Stimulated activated CD8-positive, alpha-beta memory T cell treated with anti-CD3 and anti-CD28 coated beads, Interleukin-4, amount 100 ng/mL, for 1 hour (primary cell): ENCODE results near the gene CYP3A5.

Experiments used
- DNase-seq, 2 donors: peaks; one replicate each; pipeline ENCODE4 v3.0.0-alpha.2; 2020; ENCODE audit warnings: low read depth in 2 of 2, low spot score in 1 of 2

CYP3A5 gene

DNA sequence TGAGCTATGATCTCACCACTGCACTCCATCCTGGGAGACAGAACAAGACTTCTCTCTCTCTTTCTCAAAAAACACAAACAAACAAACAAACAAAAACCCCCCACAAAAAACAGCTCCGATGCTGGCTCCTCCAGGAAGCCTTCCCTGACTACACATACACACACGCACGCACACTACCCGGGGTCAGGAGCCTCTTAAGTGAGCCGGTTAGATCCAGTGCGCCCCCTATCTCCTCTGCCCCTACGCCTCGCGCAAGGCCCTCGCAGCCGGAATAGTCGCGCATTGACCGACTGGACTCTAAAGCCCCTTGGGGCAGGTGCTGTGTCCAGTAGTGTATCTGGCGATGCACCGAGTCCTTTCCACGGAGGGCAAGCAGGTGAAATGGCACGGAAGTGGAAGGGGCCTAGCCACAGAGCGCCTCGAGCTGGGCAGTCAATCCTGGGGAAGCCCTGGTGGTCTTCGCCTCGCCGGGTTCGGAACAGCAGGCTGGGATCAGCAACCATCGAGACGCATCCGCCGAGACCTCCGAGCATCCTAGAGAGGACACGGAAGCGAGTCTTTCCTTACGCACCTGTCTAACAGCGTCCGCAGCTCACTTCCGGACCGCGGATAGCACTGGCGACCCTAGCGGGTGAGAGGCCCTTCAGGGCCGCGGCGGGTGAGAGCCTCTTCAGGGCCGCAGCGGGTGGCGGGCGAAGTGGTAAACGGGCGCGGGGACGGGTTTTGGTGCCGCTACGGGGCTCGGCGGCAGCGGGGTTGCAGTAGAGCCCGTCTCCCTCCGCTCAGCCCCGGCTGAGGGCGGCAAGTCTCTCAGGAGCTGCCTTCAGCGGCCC is 63.2 kb downstream of the CYP3A5 start, which contains the start of gene ZSCAN25:
TSS of gene ZSCAN25 (plus strand) at position 588 of the 833 bp plus-strand sequence. CDS start 2,661 bp downstream, outside the sequence.
- peak; percentile 70 to 73 for DNase-seq

DNA sequence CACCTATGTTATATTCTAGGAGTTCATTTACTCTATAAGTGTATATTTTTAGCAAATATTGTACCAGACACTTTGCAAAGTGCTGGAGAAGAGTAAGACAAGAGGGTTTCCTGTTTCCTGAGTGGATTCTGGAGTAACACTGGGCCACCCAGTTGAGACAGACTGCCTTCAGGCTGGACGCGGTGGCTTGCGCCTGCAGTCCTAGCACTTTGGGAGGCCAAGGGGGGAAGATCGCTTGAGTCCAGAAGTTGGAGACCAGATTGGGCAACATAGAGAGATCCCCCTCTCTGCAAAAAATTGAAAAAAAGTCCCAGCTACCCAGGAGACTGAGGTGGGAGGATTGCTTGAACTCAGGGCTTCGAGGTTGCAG is 63.8 kb downstream of the CYP3A5 start:
- no peak for DNase-seq

DNA sequence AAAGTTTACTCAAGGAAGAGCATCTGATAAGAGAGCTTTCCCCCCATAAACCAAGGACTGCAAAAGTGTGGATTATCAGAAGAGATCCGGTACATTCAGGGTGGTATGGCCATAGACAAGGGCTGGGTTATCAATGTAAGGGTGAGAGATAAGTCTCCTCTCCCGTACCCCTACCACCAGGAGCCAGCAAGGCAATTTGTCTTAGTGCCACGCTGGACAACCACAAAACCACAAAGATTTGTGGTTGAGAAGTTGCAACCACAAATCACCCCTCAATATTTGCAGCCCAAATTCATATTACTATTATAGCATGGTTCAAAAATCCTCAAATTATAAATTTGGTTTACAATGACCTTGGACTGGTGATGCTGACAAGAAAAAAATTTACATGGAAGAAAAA is 65.3 kb downstream of the CYP3A5 start:
- DNase-seq, result no peak

DNA sequence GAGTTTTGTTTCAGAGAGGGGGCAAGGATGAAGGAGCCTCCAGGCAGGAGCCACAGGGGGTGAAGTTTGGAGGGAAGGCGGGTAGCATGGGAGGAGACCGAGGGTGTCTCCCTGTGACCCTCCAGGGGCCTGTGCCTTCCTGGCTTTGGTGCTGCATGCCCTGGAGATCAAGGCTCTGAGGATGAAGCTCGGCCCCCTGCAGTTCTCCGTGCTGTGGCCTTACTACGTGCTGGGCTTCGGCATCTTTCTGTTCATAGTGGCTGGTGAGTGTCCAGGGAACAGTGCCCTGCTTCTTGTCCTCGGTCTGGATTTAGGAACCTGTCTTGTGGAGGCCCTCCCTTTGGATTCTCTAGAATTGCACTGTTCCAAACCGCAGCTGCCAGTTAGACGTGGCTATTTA is 72.2 kb downstream of the CYP3A5 start:
- no peak for DNase-seq

DNA sequence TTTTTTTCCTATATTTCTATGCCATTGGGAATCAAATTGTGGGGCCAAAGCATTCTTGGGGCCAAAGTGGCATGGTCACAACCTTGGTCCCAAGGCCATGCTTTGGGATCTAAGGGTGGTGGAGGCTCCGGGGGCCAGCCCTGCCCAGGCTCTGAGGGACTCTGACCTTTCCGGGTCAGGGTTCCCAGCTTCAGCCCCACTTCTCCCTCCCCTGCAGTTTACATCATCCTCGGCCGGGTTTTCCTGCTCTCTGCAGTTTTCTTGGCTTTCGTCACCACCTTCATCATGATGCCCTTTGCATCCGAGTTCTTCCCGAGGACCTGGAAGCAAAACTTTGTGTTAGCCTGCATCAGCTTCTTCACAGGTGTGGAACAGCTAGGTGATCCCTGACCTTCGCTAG is 73.3 kb downstream of the CYP3A5 start:
- no peak for DNase-seq

DNA sequence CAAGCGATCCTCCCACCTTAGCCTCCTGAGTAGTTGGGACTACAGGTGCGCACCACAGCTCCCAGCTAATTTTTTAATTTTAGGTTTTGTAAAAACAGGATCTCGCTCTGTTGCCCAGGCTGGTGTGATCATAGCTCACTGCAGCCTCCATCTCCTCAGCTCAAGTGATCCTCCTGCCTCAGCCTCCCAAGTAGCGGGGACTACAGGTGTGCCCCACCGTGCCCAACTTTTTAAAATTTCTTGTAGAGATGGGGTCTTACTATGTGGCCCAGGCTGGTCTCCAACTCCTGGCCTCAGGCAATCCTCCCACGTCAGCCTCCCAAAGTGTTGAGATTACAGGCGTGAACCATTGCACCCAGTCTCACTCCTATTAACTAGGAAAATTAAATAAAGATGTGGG is 74.3 kb downstream of the CYP3A5 start:
- no peak for DNase-seq

DNA sequence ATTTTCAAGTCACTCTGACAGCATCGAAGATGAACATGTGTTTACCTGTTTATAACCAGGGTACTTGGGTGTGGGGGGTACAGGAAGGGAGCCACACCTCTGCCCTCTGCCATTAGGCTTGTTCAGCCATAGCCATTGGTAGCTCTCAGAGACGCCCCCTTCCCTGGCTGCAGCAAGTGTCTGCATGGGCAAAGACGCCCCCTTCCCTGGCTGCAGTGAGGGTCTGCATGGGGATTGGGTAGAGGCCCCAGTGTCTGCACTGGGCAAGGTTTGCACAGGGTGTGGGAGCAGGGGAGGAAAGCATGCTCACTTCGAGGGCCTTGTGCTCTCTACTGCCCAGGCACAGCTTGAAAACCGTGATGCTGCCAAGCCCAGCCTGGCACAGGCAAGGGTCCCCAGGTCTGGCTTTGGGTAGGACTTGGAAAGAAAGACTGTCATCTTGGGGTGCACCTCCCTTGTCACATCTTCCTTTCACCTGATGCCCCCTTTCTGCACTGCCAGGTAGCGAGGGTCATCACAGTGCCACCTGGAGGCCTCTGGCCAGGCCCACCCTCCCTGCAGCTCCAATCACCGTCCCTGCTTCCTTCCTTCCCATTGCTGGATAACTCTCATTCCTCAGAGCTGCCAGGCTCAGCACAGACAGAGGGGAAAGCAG is 78.0 kb downstream of the CYP3A5 start:
- DNase-seq, result no peak

DNA sequence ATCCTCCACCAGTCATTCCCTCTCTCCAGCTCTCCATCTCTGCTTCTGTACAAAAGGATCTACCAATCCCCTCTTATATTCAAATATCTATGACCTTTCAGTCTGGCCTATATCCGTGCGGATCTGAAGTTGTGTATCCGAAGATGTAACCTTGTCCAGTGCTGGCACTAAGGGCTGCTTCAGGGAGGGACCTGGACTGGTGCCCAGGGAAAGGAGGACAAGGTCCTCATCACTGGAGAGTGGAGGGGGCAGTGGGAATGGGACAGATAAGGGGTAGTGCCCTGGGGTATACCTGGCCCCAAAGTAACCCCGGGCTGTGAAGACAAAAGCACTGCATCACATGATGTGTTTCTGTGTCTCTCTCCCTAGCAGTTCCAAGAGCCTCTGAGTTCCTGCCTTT is 80.0 kb downstream of the CYP3A5 start:
- DNase-seq, result no peak
